Fibroblast of lung (primary cell): ENCODE measurements around the gene SPHK2.

Experiments used
- EZH2 ChIP-seq: IDR thresholded peaks from 2 replicates; pipeline ENCODE4 v1.5.1; 2012; ENCODE audit warnings: low read length, control low read depth, mild to moderate bottlenecking; ENCODE audit errors: missing control alignments
- TF ChIP-seq, protein P1 (sequence below), 2 donors: IDR thresholded peaks in 1 of 2; conservative IDR thresholded peaks in 1 of 2; 1 replicate in 1 of 2; 2 replicates in 1 of 2; pipeline ENCODE4 v1.5.1; 2011 to 2012; ENCODE audit warnings: low read length in 2 of 2, control low read depth in 1 of 2, inconsistent platforms in 1 of 2, low read depth in 1 of 2, mild to moderate bottlenecking in 1 of 2

DNA sequence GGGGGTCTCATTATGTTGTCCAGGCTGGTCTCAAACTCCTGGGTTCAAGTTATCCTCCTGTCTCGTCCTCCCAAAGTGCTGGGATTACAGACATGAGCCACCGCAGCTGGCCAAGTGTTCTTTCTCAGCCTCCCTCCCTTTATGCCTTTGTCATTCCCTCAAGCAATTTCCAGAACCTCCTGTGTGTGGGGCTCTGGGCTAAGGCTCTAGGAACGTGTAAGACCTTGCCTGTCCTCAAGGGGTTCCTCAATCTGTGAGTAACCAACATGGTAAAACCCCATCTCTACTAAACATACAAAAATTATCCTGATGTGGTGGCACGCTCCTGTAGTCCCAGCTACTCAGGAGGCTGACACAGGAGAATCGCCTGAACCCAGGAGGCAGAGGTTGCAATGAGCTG is 28.3 kb upstream of the SPHK2 start:
- TF ChIP-seq, protein P1, sequence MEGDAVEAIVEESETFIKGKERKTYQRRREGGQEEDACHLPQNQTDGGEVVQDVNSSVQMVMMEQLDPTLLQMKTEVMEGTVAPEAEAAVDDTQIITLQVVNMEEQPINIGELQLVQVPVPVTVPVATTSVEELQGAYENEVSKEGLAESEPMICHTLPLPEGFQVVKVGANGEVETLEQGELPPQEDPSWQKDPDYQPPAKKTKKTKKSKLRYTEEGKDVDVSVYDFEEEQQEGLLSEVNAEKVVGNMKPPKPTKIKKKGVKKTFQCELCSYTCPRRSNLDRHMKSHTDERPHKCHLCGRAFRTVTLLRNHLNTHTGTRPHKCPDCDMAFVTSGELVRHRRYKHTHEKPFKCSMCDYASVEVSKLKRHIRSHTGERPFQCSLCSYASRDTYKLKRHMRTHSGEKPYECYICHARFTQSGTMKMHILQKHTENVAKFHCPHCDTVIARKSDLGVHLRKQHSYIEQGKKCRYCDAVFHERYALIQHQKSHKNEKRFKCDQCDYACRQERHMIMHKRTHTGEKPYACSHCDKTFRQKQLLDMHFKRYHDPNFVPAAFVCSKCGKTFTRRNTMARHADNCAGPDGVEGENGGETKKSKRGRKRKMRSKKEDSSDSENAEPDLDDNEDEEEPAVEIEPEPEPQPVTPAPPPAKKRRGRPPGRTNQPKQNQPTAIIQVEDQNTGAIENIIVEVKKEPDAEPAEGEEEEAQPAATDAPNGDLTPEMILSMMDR (conservative IDR thresholded peaks at IDR 0.05 in 1 of 2, IDR thresholded peaks at IDR 0.05 in 1 of 2; ENCODE audit: low read depth in 1 of 2, low read length in 2 of 2): no peak
- no peak for TF ChIP-seq EZH2
